HUES64 (cell line): ENCODE measurements around the gene TDRD10.
"Not testable (repeated sequence)": the region's sequence is repeated elsewhere in the genome, so short reads cannot be mapped to it uniquely, and the experiment has no call there.

Experiments
- H3K27ac ChIP-seq: 2 replicates; pipeline ENCODE4 v1.7.0; 2013; ENCODE audit warnings: low read depth, low read length, inconsistent platforms
- H3K27me3 ChIP-seq: 2 replicates; pipeline ENCODE4 v1.6.1; 2013; ENCODE audit warnings: mild to moderate bottlenecking, low read length; ENCODE audit not compliant: insufficient read depth
- H3K36me3 ChIP-seq: 2 replicates; pipeline ENCODE4 v1.6.1; 2013; ENCODE audit warnings: mild to moderate bottlenecking, low read length; ENCODE audit not compliant: insufficient read depth
- H3K4me1 ChIP-seq: 2 replicates; pipeline ENCODE4 v1.6.1; 2013; ENCODE audit warnings: mild to moderate bottlenecking, low read length, moderate library complexity; ENCODE audit not compliant: insufficient read depth
- H3K4me3 ChIP-seq: 2 replicates; pipeline ENCODE4 v1.5.1; 2013; ENCODE audit warnings: mild to moderate bottlenecking, low read length, moderate library complexity
- H3K9ac ChIP-seq: 2 replicates; pipeline ENCODE4 v1.6.1; 2013; ENCODE audit warnings: mild to moderate bottlenecking, low read depth, low read length
- H3K9me3 ChIP-seq: 2 replicates; pipeline ENCODE4 v1.6.1; 2013; ENCODE audit warnings: low read depth, low read length; ENCODE audit not compliant: insufficient read depth
- WGBS: fragments of 150-250, 120-280 bp; methylation state at CpG from one replicate; pipeline ENCODE4 v1.1.7; 2013; ENCODE audit warnings: missing lambda C conversion rate; 5-methylcytosine and 5-hydroxymethylcytosine counted together

The TDRD10 gene

DNA sequence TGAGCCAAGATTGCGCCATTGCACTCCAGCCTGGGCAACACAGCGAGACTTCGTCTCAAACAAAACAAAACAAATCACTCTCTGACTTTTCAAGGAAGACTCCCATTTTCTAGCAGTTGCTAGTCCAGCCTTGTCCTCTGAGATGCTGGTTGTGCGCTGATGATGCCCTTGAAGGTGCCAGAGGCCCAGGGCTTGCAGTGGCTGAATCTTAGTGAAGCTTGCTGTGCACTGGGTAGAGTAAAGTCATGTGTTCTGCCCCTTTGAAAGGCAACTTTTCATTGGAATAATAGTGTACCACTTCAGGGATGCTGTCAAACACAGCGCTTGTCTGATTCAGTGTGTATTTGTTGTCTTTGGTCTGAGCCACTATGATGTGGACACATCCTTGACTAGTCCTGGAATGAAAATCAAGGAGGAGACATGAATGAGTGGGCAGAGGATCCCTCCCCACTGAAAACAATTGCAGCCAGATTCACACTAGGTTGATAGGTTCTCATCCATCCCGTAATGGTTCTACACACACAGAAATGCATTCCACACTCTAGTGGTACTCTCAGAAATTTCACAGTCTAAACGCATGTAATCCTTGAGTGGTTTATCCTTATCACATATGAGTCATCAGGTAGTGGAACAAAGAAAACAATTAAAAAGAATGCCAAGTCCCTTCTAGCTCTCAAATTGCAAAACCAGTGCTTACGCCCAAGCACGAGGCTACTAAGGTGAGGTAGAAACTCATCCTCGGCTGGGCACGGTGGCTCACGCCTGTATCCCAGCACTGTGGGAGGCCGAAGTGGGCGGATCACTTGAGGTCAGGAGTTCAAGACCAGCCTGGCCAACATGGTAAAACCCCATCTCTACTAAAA lies 17.8 kb upstream of the TDRD10 start:
- H3K4me3 ChIP-seq = no peak overlapping the region
- no peak overlapping the region for H3K9ac ChIP-seq
- no peak overlapping the region for H3K27ac ChIP-seq
- H3K9me3 ChIP-seq = no peaks in the 10 kb centered on the region
- H3K27me3 ChIP-seq = no peaks in the 10 kb centered on the region
- no peaks in the 10 kb centered on the region for H3K4me1 ChIP-seq
- no peaks in the 10 kb centered on the region for H3K36me3 ChIP-seq
- WGBS = 87% methylated on average over 14 of the region's 14 CpGs

GRCh38 chr1:154485106-154485505 lies 16.9 kb upstream of the TDRD10 start:
- Histone ChIP-seq H3K4me3 (no peak overlapping the region), H3K9ac (no peak overlapping the region), H3K9me3 (no peaks in the 10 kb centered on the region), H3K4me1 (no peaks in the 10 kb centered on the region), H3K27me3 (no peaks in the 10 kb centered on the region; the same call in 1 of the 2 replicates), H3K27ac (no peak overlapping the region), H3K36me3 (no peaks in the 10 kb centered on the region)
- WGBS = 91% methylated on average over 5 of the region's 5 CpGs

DNA sequence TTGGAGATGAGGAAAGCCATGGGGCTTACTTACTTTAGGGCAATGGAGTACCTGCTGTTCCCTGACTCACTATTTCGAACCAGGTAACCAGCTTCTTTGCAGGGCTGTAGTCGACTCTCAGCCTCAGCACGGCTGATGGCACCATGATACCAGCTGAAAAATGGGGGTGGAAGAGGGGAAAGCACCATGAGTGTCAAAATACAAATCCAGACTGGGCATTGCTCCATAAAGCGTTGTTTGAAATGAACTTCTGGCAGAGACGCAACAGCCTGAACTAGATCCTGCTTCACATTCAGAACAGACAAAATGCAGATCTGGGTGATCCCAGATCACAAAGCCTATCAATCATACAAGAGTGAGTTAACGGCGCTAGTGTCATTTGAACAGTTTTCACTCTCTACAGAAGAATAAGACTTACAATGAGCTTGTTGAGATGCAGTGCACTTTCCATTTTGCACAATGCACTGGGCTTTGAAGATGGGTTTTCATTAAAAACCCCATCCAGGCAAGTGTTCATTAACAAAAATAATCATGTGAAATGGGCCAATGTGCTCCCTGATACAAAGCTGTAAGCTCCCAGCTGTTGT lies 16.0 kb upstream of the TDRD10 start:
- no peaks in the 10 kb centered on the region for H3K4me1 ChIP-seq
- H3K9ac ChIP-seq = no peak overlapping the region
- no peaks in the 10 kb centered on the region; the same call in 1 of the 2 replicates for H3K27me3 ChIP-seq
- no peaks in the 10 kb centered on the region for H3K9me3 ChIP-seq
- H3K4me3 ChIP-seq = no peak overlapping the region
- 94% methylated on average over 7 of the region's 7 CpGs for WGBS
- H3K36me3 ChIP-seq = no peaks in the 10 kb centered on the region
- no peak overlapping the region for H3K27ac ChIP-seq

- H3K27me3 ChIP-seq, H3K27ac ChIP-seq, H3K9ac ChIP-seq, H3K4me1 ChIP-seq, H3K4me3 ChIP-seq, H3K9me3 ChIP-seq, H3K36me3 ChIP-seq: not testable (repeated sequence)
- WGBS = 93% methylated on average over 5 of the region's 5 CpGs
Measured at GRCh38 chr1:154486756-154487155, 15.3 kb upstream of the TDRD10 start.

DNA sequence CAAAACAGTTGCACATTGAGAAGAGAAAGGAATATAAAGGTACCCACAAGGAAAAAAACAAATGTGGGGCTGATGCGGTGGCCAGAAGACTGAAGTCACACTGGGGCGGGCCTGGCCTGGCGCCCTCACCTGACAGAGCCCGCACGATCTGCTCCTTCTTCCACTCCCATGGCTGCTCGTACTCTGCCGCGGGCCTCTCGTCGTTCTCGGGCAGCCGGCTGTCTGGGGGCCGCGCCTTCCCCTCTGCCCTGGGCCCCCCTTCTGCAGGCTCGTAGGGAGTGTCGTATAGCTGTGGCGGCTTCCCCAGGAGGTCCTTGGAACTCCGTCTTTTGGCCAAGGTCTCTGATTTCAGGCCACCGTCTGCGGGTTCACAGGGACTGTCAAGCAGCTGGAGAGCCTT lies 13.1 kb upstream of the TDRD10 start:
- peaks cover 11% of the 10 kb centered on the region for H3K4me1 ChIP-seq
- WGBS = 85% methylated on average over 20 of the region's 20 CpGs
- no peaks in the 10 kb centered on the region for H3K36me3 ChIP-seq
- no peak overlapping the region for H3K4me3 ChIP-seq
- H3K27ac ChIP-seq = no peak overlapping the region
- H3K9ac ChIP-seq = no peak overlapping the region
- no peaks in the 10 kb centered on the region for H3K9me3 ChIP-seq
- no peaks in the 10 kb centered on the region; the same call in 1 of the 2 replicates for H3K27me3 ChIP-seq

- H3K27me3 ChIP-seq = no peaks in the 10 kb centered on the region; the same call in 1 of the 2 replicates
- H3K27ac ChIP-seq = no peak overlapping the region
- H3K36me3 ChIP-seq = no peaks in the 10 kb centered on the region
- H3K4me3 ChIP-seq = no peak overlapping the region
- H3K9me3 ChIP-seq = no peaks in the 10 kb centered on the region
- H3K9ac ChIP-seq = no peak overlapping the region
- H3K4me1 ChIP-seq = peaks cover 11% of the 10 kb centered on the region
- WGBS = 93% methylated on average over 5 of the region's 5 CpGs
Measured at GRCh38 chr1:154489695-154490274, 12.2 kb upstream of the TDRD10 start.

DNA sequence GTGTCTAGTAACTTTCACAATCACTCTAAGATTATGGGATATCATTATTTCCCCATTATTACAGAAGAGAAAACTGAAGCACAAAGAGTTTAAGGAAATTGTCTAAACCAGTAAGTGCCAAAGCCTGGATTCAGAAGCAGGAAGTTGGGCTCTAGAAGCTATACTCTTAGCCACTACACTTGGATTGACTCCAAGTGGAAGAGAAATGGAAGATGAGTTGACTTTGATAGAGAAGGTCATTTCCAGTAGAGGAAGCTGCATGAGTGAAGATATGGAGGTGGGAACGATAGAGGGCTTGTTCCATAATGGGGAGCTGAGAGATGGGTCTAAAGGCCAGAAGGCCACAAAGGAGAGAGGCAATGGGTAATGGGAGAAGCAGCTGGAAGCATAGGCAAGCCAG lies 11.7 kb upstream of the TDRD10 start:
- Histone ChIP-seq H3K4me3 (no peak overlapping the region), H3K27me3 (no peaks in the 10 kb centered on the region; the same call in 1 of the 2 replicates), H3K27ac (no peak overlapping the region), H3K9me3 (no peaks in the 10 kb centered on the region), H3K9ac (no peak overlapping the region), H3K4me1 (peaks cover 11% of the 10 kb centered on the region), H3K36me3 (no peaks in the 10 kb centered on the region)
- 75% methylated on average over 1 of the region's 1 CpG for WGBS

GRCh38 chr1:154492115-154492514 lies 9.9 kb upstream of the TDRD10 start:
- H3K36me3 ChIP-seq = no peaks in the 10 kb centered on the region
- H3K4me1 ChIP-seq = peaks cover 11% of the 10 kb centered on the region
- H3K4me3 ChIP-seq = no peak overlapping the region
- H3K9ac ChIP-seq = no peak overlapping the region
- H3K27me3 ChIP-seq = no peaks in the 10 kb centered on the region; the same call in 1 of the 2 replicates
- H3K9me3 ChIP-seq = no peaks in the 10 kb centered on the region
- WGBS = 91% methylated on average over 4 of the region's 4 CpGs
- no peak overlapping the region for H3K27ac ChIP-seq

GRCh38 chr1:154493276-154493675 lies 8.7 kb upstream of the TDRD10 start:
- Histone ChIP-seq H3K27ac (no peak overlapping the region), H3K27me3 (no peaks in the 10 kb centered on the region; the same call in 1 of the 2 replicates), H3K36me3 (no peaks in the 10 kb centered on the region), H3K9ac (no peak overlapping the region), H3K4me3 (no peak overlapping the region), H3K4me1 (peaks cover 11% of the 10 kb centered on the region), H3K9me3 (no peaks in the 10 kb centered on the region)
- WGBS = 40% methylated on average over 8 of the region's 8 CpGs

DNA sequence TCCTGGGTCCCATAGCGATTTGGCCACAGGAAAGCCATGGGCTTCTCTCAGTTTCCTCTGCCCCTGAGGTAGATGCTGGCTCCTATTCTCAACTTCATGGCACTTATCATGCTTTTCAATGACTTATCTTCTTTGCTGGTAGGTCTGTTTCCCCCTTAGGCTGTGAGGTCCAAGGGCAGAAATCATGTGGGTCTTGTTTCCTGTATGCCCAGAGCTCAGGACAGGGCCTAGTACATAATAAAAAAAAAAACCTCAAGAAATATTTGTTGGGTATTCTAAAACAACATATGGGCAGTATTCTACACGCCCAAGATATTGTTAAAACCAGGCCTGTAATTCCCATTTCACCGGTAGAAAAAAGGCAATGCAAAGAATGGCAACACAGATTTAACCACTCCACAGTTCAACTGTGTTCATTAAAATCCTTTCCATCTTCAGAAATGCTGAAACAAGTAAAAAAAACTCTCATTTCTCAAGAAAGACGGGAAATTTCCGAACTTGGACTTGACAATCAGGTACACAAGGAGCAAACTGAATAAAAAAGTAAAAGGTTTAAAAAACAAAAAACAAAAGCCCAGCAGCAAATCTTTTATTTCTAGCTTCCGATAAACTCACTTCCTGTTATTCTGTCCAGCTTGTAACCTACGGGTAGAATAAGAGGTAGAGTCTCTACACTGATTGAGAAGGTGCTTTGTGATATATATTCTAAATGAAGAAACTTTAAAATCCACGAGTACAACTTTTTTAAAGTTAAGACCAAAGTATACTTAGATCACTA lies 6.3 kb upstream of the TDRD10 start:
- H3K4me1 ChIP-seq = peaks cover 11% of the 10 kb centered on the region
- 92% methylated on average over 5 of the region's 8 CpGs for WGBS

GRCh38 chr1:154496383-154496782 lies 5.6 kb upstream of the TDRD10 start:
- H3K36me3 ChIP-seq = no peaks in the 10 kb centered on the region
- H3K4me3 ChIP-seq = no peak overlapping the region
- WGBS = 84% methylated on average over 5 of the region's 5 CpGs
- H3K9ac ChIP-seq = no peak overlapping the region
- no peaks in the 10 kb centered on the region for H3K9me3 ChIP-seq
- H3K27me3 ChIP-seq = peaks cover 29% of the 10 kb centered on the region
- no peak overlapping the region for H3K27ac ChIP-seq
- peaks cover 11% of the 10 kb centered on the region for H3K4me1 ChIP-seq

More for the DNA sequence above, 6.3 kb upstream of the TDRD10 start:
- no peak overlapping the region for H3K4me3 ChIP-seq
- H3K9me3 ChIP-seq = no peaks in the 10 kb centered on the region
- H3K27me3 ChIP-seq = peaks cover 22% of the 10 kb centered on the region
- H3K36me3 ChIP-seq = no peaks in the 10 kb centered on the region
- no peak overlapping the region for H3K27ac ChIP-seq
- H3K9ac ChIP-seq = no peak overlapping the region
